Ishikawa (cell line): Measurements from ENCODE around the gene SLC46A3.

Experiments
- CEBPB ChIP-seq: IDR thresholded peaks from 2 replicates; pipeline ENCODE4 v1.6.1; 2012
- CREB1 ChIP-seq: IDR thresholded peaks from 2 replicates; pipeline ENCODE4 v1.6.1; 2012; ENCODE audit warnings: low read depth
- EGR1 ChIP-seq: IDR thresholded peaks from 2 replicates; pipeline ENCODE4 v1.6.1; 2012
- EP300 ChIP-seq: IDR thresholded peaks from 2 replicates; pipeline ENCODE4 v1.6.1; 2012; ENCODE audit warnings: borderline replicate concordance
- FOXM1 ChIP-seq: IDR thresholded peaks from 2 replicates; pipeline ENCODE4 v1.6.1; 2012; ENCODE audit warnings: low read depth, borderline replicate concordance
- MAX ChIP-seq: IDR thresholded peaks from 2 replicates; pipeline ENCODE4 v1.6.1; 2012
- NFIC ChIP-seq: IDR thresholded peaks from 2 replicates; pipeline ENCODE4 v1.6.1; 2012
- RAD21 ChIP-seq: IDR thresholded peaks from 2 replicates; pipeline ENCODE4 v1.6.1; 2012; ENCODE audit warnings: low read depth
- REST ChIP-seq: IDR thresholded peaks from 2 replicates; pipeline ENCODE4 v1.6.1; 2012; ENCODE audit warnings: low read depth, mild to moderate bottlenecking
- TAF1 ChIP-seq: IDR thresholded peaks from 2 replicates; pipeline ENCODE4 v1.6.1; 2012; ENCODE audit warnings: low read depth, mild to moderate bottlenecking
- TCF12 ChIP-seq: IDR thresholded peaks from 2 replicates; pipeline ENCODE4 v1.6.1; 2012; ENCODE audit warnings: low read depth
- TEAD4 ChIP-seq: IDR thresholded peaks from 2 replicates; pipeline ENCODE4 v1.6.1; 2012
- USF1 ChIP-seq: IDR thresholded peaks from 2 replicates; pipeline ENCODE4 v1.6.1; 2012
- YY1 ChIP-seq: IDR thresholded peaks from 2 replicates; pipeline ENCODE4 v1.6.1; 2012; ENCODE audit warnings: low read depth
- ZBTB7A ChIP-seq: IDR thresholded peaks from 2 replicates; pipeline ENCODE4 v1.6.1; 2012; ENCODE audit warnings: low read depth

Gene SLC46A3

GRCh38 chr13:28659621-28659970 lies 59.2 kb downstream of the SLC46A3 start:
- TF ChIP-seq TCF12 (no peak), EGR1 (no peak), ZBTB7A (no peak), FOXM1 (no peak), TAF1 (no peak), CEBPB (no peak), REST (no peak), RAD21 (no peak), MAX (no peak)

GRCh38 chr13:28658796-28659620 lies 59.8 kb downstream of the SLC46A3 start, which contains the start of gene POMP:
Gene POMP, plus strand, starts transcription at chr13:28659130. Its CDS starts 55 bp downstream, at chr13:28659185.
- TF ChIP-seq YY1: peak; percentile 46; the same call in 1 of the 2 replicates
- TF ChIP-seq EGR1: peak; percentile 57; the same call in 1 of the 2 replicates
- no peak for TF ChIP-seq CEBPB
- TF ChIP-seq MAX: peak; percentile 89
- TF ChIP-seq RAD21: no peak
- TF ChIP-seq USF1: no peak; the same call in 1 of the 2 replicates
- 0 out of 2 replicates have a peak, but pooled peaks have one; percentile 10 for TF ChIP-seq FOXM1
- TF ChIP-seq NFIC: peak; percentile 48; the same call in 1 of the 2 replicates
- 0 out of 2 replicates have a peak, but pooled peaks have one; percentile 58 for TF ChIP-seq ZBTB7A
- peak; percentile 96 for TF ChIP-seq TAF1
- TF ChIP-seq EP300: no peak
- peak; percentile 41 for TF ChIP-seq TEAD4
- TF ChIP-seq TCF12: peak; percentile 73
- peak; percentile 58 for TF ChIP-seq CREB1

- TF ChIP-seq REST: no peak
- TF ChIP-seq EGR1: no peak
- no peak for TF ChIP-seq TEAD4
- TF ChIP-seq USF1: no peak
- no peak for TF ChIP-seq CREB1
- TF ChIP-seq TAF1: no peak
These were observed 60.3 kb downstream of the SLC46A3 start for GRCh38 chr13:28658539-28658795.

- TF ChIP-seq ZBTB7A (no peak), MAX (no peak)
These were observed 60.8 kb downstream of the SLC46A3 start for GRCh38 chr13:28657784-28658538.

- TF ChIP-seq YY1 (no peak), MAX (no peak), EGR1 (no peak), CREB1 (no peak)
These were observed 63.2 kb downstream of the SLC46A3 start for GRCh38 chr13:28655561-28655960.

- TF ChIP-seq TCF12 (no peak), USF1 (no peak), EP300 (no peak), YY1 (no peak), TEAD4 (no peak), CREB1 (no peak), REST (no peak), CEBPB (no peak), EGR1 (no peak), ZBTB7A (no peak)
These were observed 64.5 kb downstream of the SLC46A3 start for GRCh38 chr13:28654276-28654675.
